Kidney (tissue), 14 donors: ENCODE measurements around the gene HSBP1L1. TPM values are rescaled to one million over a fixed set of nuclear protein-coding genes. Genes with fewer than 3 reads are reported as not detected.

ENCODE experiments used
- DNase-seq, 5 donors: peaks; one replicate each; pipeline ENCODE4 v3.0.0-alpha.2; 2013 to 2020
- FAIRE-seq: peaks from 2 replicates; lab custom pipeline; 2012; peaks lifted over from hg19 to GRCh38; lab: Jason Lieb, UNC
- H3K27ac ChIP-seq, 2 donors: one replicate each; pipeline ENCODE4 v1.7.0; 2013; ENCODE audit warnings: low read depth in 2 of 2, low read length in 2 of 2, inconsistent platforms in 1 of 2
- H3K27me3 ChIP-seq: one replicate; pipeline ENCODE4 v1.7.1; 2013; ENCODE audit warnings: low read length, inconsistent platforms; ENCODE audit not compliant: control insufficient read depth, insufficient read depth
- H3K36me3 ChIP-seq, 3 donors: one replicate each; pipeline versions ENCODE4 v1.7.0 to v1.7.1; 2013; ENCODE audit warnings: low read length in 3 of 3, control low read depth in 1 of 3, inconsistent platforms in 1 of 3; ENCODE audit not compliant: insufficient read depth in 3 of 3, control insufficient read depth in 2 of 3
- H3K4me1 ChIP-seq, 3 donors: one replicate each; pipeline versions ENCODE4 v1.7.0 to v1.7.1; 2013; ENCODE audit warnings: low read length in 3 of 3, inconsistent platforms in 1 of 3, low read depth in 1 of 3; ENCODE audit not compliant: control insufficient read depth in 2 of 3, insufficient read depth in 2 of 3
- H3K4me3 ChIP-seq, 3 donors: one replicate each; pipeline versions ENCODE4 v1.7.0 to v1.8.1; 2013; ENCODE audit warnings: low read length in 3 of 3, control low read depth in 1 of 3, inconsistent platforms in 1 of 3
- H3K9ac ChIP-seq, 3 donors: one replicate each; pipeline versions ENCODE4 v1.7.0 to v1.7.1; 2013; ENCODE audit warnings: low read length in 3 of 3, control low read depth in 1 of 3, inconsistent platforms in 1 of 3
- H3K9me3 ChIP-seq, 3 donors: one replicate each; pipeline versions ENCODE4 v1.7.0 to v1.7.1; 2013; ENCODE audit warnings: low read length in 3 of 3, control low read depth in 1 of 3, inconsistent platforms in 1 of 3; ENCODE audit not compliant: control insufficient read depth in 2 of 3, insufficient read depth in 1 of 3
- intact Hi-C: fragments of 100-400 bp; cut with DNase I; formaldehyde crosslinking; loops from one replicate; pipeline ENCODE4 v1.11.1; 2022
- polyA plus RNA-seq: library from polyadenylated mRNA; stranded (reverse); fragments of 350-450 nt; fragmentation: Illumina TruSeq; extraction: RNeasy Lipid Tissue Mini Kit (QIAGEN cat#74804); gene quantifications from one replicate; pipeline ENCODE4 v1.2.3, GENCODE V29; 2014; ENCODE audit warnings: low read depth, low replicate concordance; ENCODE audit not compliant: insufficient read depth
- total RNA-seq: library from RNA; stranded (reverse); fragmentation: NEBNext Ultra II Directional; extraction: Animal tissue kit (Norgen Biotek cat#: 25700); gene quantifications from one replicate; pipeline ENCODE4 v1.2.1, GENCODE V29; 2021
- TF ChIP-seq, protein P1 (sequence below): IDR thresholded peaks from 3 replicates; pipeline ENCODE4 v1.5.1; 2012; ENCODE audit warnings: mild to moderate bottlenecking, moderate library complexity, borderline replicate concordance; ENCODE audit not compliant: insufficient read depth; ENCODE audit errors: extremely low read depth
- donor health status: control.
- donor health status: control.
- donor health status: control.
- donor health status: control.
- donor health status: control.
- donor health status: DM: yes; HTN: yes; CAD: no.
- donor health status: Normal renal cell carcinoma (clear cell type).

Gene HSBP1L1
- total and polyA plus RNA-seq, 2 donors from 2014 or later, result 26.0 to 43.6 TPM

DNA sequence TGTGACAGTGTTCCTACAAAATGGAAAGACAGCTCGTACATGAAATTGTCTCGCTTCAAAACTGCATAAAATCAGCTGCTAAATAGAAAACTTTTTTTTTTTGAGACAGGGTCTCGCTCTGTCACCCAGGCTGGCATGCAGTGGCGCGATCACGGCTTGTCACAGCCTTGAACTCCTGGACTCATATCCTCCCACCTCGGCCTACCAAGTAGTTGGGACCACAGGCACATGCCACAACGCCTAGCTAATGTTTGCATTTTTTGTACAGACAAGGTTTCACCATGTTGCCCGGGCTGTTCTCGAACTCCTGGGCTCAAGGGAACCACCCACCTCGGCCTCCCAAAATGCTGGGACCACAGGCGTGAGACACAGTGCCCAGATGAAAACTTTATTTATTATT lies 20.7 kb downstream of the HSBP1L1 start:
- TF ChIP-seq, protein P1, sequence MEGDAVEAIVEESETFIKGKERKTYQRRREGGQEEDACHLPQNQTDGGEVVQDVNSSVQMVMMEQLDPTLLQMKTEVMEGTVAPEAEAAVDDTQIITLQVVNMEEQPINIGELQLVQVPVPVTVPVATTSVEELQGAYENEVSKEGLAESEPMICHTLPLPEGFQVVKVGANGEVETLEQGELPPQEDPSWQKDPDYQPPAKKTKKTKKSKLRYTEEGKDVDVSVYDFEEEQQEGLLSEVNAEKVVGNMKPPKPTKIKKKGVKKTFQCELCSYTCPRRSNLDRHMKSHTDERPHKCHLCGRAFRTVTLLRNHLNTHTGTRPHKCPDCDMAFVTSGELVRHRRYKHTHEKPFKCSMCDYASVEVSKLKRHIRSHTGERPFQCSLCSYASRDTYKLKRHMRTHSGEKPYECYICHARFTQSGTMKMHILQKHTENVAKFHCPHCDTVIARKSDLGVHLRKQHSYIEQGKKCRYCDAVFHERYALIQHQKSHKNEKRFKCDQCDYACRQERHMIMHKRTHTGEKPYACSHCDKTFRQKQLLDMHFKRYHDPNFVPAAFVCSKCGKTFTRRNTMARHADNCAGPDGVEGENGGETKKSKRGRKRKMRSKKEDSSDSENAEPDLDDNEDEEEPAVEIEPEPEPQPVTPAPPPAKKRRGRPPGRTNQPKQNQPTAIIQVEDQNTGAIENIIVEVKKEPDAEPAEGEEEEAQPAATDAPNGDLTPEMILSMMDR, result no peak

DNA sequence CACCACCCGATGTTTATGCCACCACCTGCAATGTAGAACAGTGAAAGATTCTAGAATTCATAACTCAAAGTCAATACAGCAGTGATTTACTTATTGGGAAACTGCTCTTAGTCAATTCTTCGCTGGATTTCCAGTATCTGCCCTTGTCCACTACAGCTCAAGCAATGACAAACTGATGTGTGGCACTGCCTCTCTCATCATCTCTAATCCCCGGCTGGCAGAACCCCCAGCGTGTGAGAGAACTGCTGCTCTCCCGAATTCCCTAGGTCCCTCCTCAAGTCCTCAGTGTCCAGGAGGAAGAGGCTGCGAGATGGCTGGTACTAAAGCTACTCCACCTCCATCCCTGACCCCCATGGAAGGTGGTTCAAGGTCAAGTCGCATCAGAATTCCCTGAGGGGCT lies 22.3 kb downstream of the HSBP1L1 start:
- H3K27ac ChIP-seq, result no peak overlapping the region
- no peaks in the 10 kb centered on the region for H3K9me3 ChIP-seq
- intact Hi-C loops, result no loop called here
- no peaks in the 10 kb centered on the region for H3K27me3 ChIP-seq
- TF ChIP-seq, protein P1, result no peak
- no peak for DNase-seq
- peaks cover 0 to 8% (median 7%) of the 10 kb centered on the region in 3 donors for H3K4me1 ChIP-seq
- H3K4me3 ChIP-seq, result peak overlapping the region in 2 of 3 donors; percentile 83 to 88
- no peak for FAIRE-seq
- H3K9ac ChIP-seq, result peak overlapping the region in 1 of 3 donors; percentile 59
- peaks cover 0 to 3% (median 0%) of the 10 kb centered on the region in 3 donors for H3K36me3 ChIP-seq

More for the DNA sequence above, 20.7 kb downstream of the HSBP1L1 start:
- no peaks in the 10 kb centered on the region for H3K27me3 ChIP-seq
- FAIRE-seq (no peak), DNase-seq (no peak)
- H3K36me3 ChIP-seq, result peaks cover 0 to 3% (median 0%) of the 10 kb centered on the region in 3 donors
- no peak overlapping the region for H3K27ac ChIP-seq
- H3K9me3 ChIP-seq, result no peaks in the 10 kb centered on the region
- peaks cover 0 to 10% (median 7%) of the 10 kb centered on the region in 3 donors for H3K4me1 ChIP-seq
- H3K9ac ChIP-seq, result no peak overlapping the region
- no peak overlapping the region for H3K4me3 ChIP-seq
- intact Hi-C loops, result no loop called here

DNA sequence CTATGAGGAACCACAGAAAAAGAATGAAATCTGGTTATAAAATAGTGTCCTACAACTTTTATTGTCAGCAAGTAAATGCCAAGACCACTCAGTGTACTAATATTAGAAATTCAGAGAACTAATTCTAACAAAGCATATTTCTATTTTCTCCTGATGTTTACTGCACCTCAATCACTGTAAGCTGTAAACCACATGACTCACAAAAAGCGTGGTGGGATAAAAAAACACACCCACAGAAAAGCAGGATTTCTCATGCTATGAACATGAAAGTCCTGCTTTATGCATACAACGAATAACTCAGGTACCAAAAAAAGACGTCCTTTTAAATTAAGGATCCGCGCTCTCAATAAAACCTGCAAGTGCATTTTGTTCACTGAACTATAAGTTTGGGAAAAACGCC lies 23.1 kb downstream of the HSBP1L1 start:
- DNase-seq (no peak), FAIRE-seq (no peak)
- Histone ChIP-seq H3K9me3 (no peaks in the 10 kb centered on the region), H3K36me3 (peaks cover 0 to 3% (median 0%) of the 10 kb centered on the region in 3 donors), H3K4me1 (peaks cover 0 to 7% (median 7%) of the 10 kb centered on the region in 3 donors), H3K27me3 (no peaks in the 10 kb centered on the region), H3K4me3 (peak overlapping the region; percentile 83 to 88 (median 88)), H3K27ac (peak overlapping the region; percentile 96 to 97), H3K9ac (peak overlapping the region; percentile 17 to 85 (median 44))
- intact Hi-C loops, result no loop called here
- TF ChIP-seq, protein P1, result no peak

DNA sequence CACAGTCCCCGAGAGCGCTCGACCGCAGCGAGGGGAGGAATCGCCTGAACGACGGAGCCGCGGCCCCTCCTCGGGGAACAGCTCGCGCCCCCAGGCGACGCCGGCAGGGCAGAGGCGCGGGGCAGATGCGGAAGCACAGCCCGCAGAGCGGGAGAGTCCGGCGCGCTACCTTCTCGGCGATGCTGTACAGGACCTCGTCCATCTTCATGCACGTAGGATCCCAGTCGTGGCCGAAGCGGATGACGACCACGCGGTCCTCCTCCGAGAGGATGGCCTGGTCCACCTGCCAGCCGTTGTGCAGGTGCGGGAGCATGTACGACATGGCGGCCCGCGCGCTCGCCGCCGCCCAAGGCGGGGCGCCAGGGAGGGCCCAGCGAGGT lies 23.6 kb downstream of the HSBP1L1 start:
- Histone ChIP-seq H3K9me3 (no peaks in the 10 kb centered on the region), H3K27me3 (no peaks in the 10 kb centered on the region), H3K4me1 (peaks cover 0 to 7% (median 3%) of the 10 kb centered on the region in 3 donors), H3K27ac (peak overlapping the region; percentile 96 to 97), H3K4me3 (peak overlapping the region; percentile 83 to 88 (median 88)), H3K36me3 (peaks cover 0 to 3% (median 0%) of the 10 kb centered on the region in 3 donors), H3K9ac (peak overlapping the region; percentile 44 to 85 (median 81))
- DNase-seq, result peak in 4 of 5 donors; percentile 76 to 91 (median 80)
- TF ChIP-seq, protein P1, result peak; percentile 12
- intact Hi-C loops, result no loop called here
- no peak for FAIRE-seq
